Vagina (tissue), 2 donors: ENCODE results near the gene SDF2L1. TPM values are rescaled to one million over a fixed set of nuclear protein-coding genes. Genes with fewer than 3 reads are reported as not detected.
"Not testable (repeated sequence)": the region's sequence is repeated elsewhere in the genome, so short reads cannot be mapped to it uniquely, and the experiment has no call there.

Experiments
- DNase-seq, 2 donors: peaks; one replicate each; pipeline ENCODE4 v3.0.0-alpha.2; 2017; ENCODE audit errors: extremely low spot score in 2 of 2
- H3K27ac ChIP-seq: fragments of 200-600 bp; sonication (generic); one replicate; pipeline ENCODE4 v1.5.1; 2019
- H3K27me3 ChIP-seq: fragments of 200-600 bp; sonication (generic); one replicate; pipeline ENCODE4 v1.5.1; 2019
- H3K36me3 ChIP-seq, 2 donors: fragments of 200-600 bp; sonication (generic); one replicate each; pipeline ENCODE4 v1.5.1; 2017 to 2019
- H3K4me1 ChIP-seq: fragments of 200-600 bp; sonication (generic); one replicate; pipeline ENCODE4 v1.5.1; 2019
- H3K4me3 ChIP-seq, 2 donors: fragments of 200-600 bp; sonication (generic); 1 replicate in 1 of 2; 2 replicates in 1 of 2; pipeline ENCODE4 v1.5.1; 2016 to 2019
- H3K9me3 ChIP-seq: fragments of 200-600 bp; sonication (generic); one replicate; pipeline ENCODE4 v1.5.1; 2019
- POLR2A ChIP-seq, 2 donors: fragments of 450-650 bp; IDR thresholded peaks; one replicate each; pipeline ENCODE4 v1.6.1; 2017; ENCODE audit warnings: antibody characterized with exemption in 2 of 2, mild to moderate bottlenecking in 2 of 2, moderate library complexity in 2 of 2
- POLR2AphosphoS5 ChIP-seq, 2 donors: sonication (generic); formaldehyde crosslinking; IDR thresholded peaks; one replicate each; pipeline ENCODE4 v1.9.0; 2017; ENCODE audit warnings: antibody characterized with exemption in 2 of 2, mild to moderate bottlenecking in 2 of 2, low read depth in 1 of 2; ENCODE audit not compliant: insufficient read depth in 1 of 2
- intact Hi-C: fragments of 100-400 bp; cut with DNase I; formaldehyde crosslinking; loops from one replicate; pipeline ENCODE4 v1.15.1; 2023
- total RNA-seq: library from RNA; depleted of rRNA; stranded (reverse); fragments of >200 nt; gene quantifications from one replicate; pipeline ENCODE4 v1.2.3, GENCODE V29; 2016
- TF ChIP-seq, protein P1 (sequence below), 3 experiments: fragments of 450-650 bp in 2 of 3; fragments of 200-600 bp in 1 of 3; sonication (generic) in 1 of 3; IDR thresholded peaks; one replicate each; pipeline ENCODE4 v1.5.1; 2017 to 2019; ENCODE audit warnings: antibody characterized with exemption in 3 of 3, mild to moderate bottlenecking in 2 of 3, moderate library complexity in 2 of 3

The SDF2L1 gene, protein sequence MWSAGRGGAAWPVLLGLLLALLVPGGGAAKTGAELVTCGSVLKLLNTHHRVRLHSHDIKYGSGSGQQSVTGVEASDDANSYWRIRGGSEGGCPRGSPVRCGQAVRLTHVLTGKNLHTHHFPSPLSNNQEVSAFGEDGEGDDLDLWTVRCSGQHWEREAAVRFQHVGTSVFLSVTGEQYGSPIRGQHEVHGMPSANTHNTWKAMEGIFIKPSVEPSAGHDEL
- total RNA-seq = 33.9 TPM

DNA sequence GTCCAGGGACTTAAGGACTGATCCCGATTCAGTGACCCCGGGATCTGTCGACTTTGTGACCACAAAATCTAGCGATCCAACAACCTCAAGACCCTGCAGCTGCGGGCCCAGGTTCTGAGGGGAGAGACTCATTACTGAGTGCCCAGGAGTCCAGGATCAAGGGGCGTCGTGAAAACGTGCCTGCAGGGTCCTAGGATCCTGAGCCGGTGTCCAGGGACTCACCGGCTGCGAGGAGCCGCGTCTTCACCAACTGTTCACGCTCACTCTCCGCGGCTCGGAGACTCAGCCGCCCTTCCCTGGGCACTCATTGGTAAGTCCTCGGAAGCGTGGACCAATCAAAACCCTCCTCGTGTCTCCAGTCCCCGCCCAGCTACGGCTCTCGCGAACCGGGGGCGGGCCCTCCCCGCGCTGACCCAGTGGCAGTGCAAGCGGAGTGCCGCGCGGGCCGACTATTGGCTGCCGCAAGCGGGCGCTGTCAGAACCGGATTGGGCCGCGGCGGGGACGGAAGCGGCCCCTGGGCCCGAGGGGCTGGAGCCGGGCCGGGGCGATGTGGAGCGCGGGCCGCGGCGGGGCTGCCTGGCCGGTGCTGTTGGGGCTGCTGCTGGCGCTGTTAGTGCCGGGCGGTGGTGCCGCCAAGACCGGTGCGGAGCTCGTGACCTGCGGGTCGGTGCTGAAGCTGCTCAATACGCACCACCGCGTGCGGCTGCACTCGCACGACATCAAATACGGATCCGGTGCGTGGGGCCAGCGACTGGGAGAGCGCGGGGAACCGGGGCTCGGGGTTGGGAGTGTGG is at the start of gene SDF2L1:
Gene SDF2L1 (plus strand): TSS at position 514 of the 795 bp plus-strand sequence. CDS start 35 bp downstream, at position 549.
- H3K4me3 ChIP-seq = peak within 1 kb of the TSS; percentile 80 to 85
- H3K27me3 ChIP-seq = no peaks in the 10 kb centered on the region
- peak in 1 of 2 donors; percentile 99 for DNase-seq
- TF ChIP-seq, protein P1, sequence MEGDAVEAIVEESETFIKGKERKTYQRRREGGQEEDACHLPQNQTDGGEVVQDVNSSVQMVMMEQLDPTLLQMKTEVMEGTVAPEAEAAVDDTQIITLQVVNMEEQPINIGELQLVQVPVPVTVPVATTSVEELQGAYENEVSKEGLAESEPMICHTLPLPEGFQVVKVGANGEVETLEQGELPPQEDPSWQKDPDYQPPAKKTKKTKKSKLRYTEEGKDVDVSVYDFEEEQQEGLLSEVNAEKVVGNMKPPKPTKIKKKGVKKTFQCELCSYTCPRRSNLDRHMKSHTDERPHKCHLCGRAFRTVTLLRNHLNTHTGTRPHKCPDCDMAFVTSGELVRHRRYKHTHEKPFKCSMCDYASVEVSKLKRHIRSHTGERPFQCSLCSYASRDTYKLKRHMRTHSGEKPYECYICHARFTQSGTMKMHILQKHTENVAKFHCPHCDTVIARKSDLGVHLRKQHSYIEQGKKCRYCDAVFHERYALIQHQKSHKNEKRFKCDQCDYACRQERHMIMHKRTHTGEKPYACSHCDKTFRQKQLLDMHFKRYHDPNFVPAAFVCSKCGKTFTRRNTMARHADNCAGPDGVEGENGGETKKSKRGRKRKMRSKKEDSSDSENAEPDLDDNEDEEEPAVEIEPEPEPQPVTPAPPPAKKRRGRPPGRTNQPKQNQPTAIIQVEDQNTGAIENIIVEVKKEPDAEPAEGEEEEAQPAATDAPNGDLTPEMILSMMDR (IDR thresholded peaks at IDR 0.05) = peak in 1 of 3 experiments; percentile 9
- peak; percentile 61 to 78 for TF ChIP-seq POLR2AphosphoS5 (IDR thresholded peaks at IDR 0.05; ENCODE audit: insufficient read depth in 1 of 2, low read depth in 1 of 2)
- peak in 1 of 2 donors; percentile 2 for TF ChIP-seq POLR2A (IDR thresholded peaks at IDR 0.05)
- no peaks in the 10 kb centered on the region for H3K36me3 ChIP-seq
- peak within 1 kb of the TSS; percentile 15 for H3K27ac ChIP-seq
- no peaks in the 10 kb centered on the region for H3K9me3 ChIP-seq
- intact Hi-C loops = no loop called here
- peaks cover 29% of the 10 kb centered on the region for H3K4me1 ChIP-seq

DNA sequence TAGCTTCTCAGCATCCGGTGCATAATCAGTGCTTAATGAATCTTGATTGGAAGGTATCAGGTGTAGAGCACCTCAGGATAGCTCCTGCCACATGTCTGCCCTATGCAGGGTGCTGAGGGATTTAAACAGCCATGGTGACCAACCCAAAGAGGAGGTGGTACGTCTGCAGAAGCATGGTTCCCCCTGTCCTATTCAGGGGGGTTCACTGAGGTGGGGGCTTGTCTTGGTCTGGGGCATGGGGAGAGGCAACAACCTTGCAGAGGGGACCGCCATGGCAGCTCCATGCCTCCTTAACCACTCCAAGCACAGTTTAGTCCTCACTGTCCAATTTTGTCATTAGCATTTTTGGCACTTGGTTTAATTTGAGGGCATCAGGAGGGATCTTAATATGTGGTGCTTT is 49.7 kb upstream of the SDF2L1 start:
- no peak overlapping the region for H3K27ac ChIP-seq
- peaks cover 46% of the 10 kb centered on the region for H3K4me1 ChIP-seq
- H3K9me3 ChIP-seq = no peaks in the 10 kb centered on the region
- intact Hi-C loops = no loop called here
- TF ChIP-seq POLR2AphosphoS5 (IDR thresholded peaks at IDR 0.05; ENCODE audit: insufficient read depth in 1 of 2, low read depth in 1 of 2) (no peak), POLR2A (IDR thresholded peaks at IDR 0.05) (no peak)
- DNase-seq = no peak
- no peak overlapping the region for H3K4me3 ChIP-seq
- H3K36me3 ChIP-seq = peaks cover 0 to 15% of the 10 kb centered on the region in 2 donors
- H3K27me3 ChIP-seq = no peaks in the 10 kb centered on the region

DNA sequence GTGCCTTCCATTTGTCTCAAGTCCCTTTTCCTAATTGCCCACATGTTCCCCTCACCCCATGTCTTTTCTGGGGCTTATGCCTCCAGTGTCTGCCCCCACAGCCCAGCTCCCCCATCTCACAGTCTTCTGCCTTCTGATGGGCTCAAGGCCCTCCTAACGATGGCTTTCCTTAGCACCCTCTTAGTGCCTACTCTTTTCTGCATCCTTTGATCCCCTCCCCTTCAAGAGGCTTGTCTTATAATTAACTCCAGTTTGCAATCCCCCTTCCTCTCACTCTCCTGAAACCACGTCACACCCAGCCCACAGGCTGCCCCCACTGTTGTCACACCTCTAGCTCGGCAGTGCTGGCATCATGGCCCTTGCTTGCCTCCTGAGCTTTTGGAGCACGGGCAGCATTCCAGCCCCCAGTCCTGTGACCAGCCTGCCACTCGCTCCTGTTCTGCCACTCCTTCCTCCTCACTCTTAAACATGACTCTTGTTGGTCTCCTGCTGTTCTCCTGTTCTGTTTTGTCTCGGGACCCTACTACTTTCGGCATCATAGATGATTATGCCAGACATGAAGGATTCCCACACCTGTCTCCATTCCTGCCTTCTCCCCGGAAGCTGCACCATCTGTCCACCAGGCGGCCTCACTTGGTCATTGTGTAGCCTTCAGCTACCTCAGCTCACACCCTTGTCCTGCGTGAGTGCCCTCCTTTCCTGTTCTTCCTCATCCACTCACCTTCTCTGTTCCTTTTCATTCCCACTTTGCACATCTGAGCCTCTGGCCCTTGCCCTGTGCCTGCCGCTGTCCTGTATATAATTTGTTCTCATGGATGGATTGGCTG is 48.5 kb upstream of the SDF2L1 start:
- Histone ChIP-seq H3K4me1 (peaks cover 37% of the 10 kb centered on the region), H3K36me3 (peaks cover 0 to 15% of the 10 kb centered on the region in 2 donors), H3K9me3 (no peaks in the 10 kb centered on the region), H3K27ac (no peak overlapping the region), H3K4me3 (no peak overlapping the region), H3K27me3 (no peaks in the 10 kb centered on the region)
- intact Hi-C loops = no loop called here
- DNase-seq = no peak
- TF ChIP-seq POLR2A (IDR thresholded peaks at IDR 0.05) (no peak), POLR2AphosphoS5 (IDR thresholded peaks at IDR 0.05; ENCODE audit: insufficient read depth in 1 of 2, low read depth in 1 of 2) (no peak)
- TF ChIP-seq, protein P1 (IDR thresholded peaks at IDR 0.05) = no peak

DNA sequence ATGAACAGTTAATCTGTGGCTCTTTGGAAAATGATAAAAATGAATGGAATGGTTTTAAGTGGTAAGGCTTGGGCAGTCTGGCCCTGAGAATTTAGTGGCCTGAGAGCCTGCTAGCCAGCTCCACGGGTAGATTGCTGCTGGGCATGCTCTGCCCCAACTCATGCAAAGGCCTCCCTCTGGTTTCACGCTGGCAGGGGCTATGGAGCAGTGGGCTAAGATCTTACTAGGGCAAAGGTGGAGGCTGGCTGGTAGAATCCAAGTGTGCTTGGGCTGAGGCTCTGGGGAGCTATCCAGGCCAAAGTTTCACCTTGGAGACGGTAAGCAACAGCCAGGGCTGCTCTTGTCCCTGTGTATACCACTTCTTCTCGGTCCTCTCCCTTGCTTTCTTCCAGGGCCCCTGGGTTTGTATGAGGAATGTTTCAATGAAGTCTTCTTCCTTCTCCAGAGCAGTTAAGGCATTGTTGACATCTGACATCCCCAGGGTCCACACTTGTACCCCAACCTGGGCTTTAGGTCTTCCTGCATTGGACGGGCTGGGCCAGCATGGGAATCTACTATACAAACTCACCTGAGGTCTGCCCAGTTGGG is 47.1 kb upstream of the SDF2L1 start:
- no peak overlapping the region for H3K4me3 ChIP-seq
- no peak overlapping the region for H3K27ac ChIP-seq
- no peaks in the 10 kb centered on the region for H3K9me3 ChIP-seq
- peaks cover 0 to 15% of the 10 kb centered on the region in 2 donors for H3K36me3 ChIP-seq
- intact Hi-C loops = no loop called here
- DNase-seq = no peak
- peaks cover 36% of the 10 kb centered on the region for H3K4me1 ChIP-seq
- no peaks in the 10 kb centered on the region for H3K27me3 ChIP-seq
- TF ChIP-seq POLR2AphosphoS5 (IDR thresholded peaks at IDR 0.05; ENCODE audit: insufficient read depth in 1 of 2, low read depth in 1 of 2) = no peak
- TF ChIP-seq, protein P1 (IDR thresholded peaks at IDR 0.05) = no peak
- no peak for TF ChIP-seq POLR2A (IDR thresholded peaks at IDR 0.05)

DNA sequence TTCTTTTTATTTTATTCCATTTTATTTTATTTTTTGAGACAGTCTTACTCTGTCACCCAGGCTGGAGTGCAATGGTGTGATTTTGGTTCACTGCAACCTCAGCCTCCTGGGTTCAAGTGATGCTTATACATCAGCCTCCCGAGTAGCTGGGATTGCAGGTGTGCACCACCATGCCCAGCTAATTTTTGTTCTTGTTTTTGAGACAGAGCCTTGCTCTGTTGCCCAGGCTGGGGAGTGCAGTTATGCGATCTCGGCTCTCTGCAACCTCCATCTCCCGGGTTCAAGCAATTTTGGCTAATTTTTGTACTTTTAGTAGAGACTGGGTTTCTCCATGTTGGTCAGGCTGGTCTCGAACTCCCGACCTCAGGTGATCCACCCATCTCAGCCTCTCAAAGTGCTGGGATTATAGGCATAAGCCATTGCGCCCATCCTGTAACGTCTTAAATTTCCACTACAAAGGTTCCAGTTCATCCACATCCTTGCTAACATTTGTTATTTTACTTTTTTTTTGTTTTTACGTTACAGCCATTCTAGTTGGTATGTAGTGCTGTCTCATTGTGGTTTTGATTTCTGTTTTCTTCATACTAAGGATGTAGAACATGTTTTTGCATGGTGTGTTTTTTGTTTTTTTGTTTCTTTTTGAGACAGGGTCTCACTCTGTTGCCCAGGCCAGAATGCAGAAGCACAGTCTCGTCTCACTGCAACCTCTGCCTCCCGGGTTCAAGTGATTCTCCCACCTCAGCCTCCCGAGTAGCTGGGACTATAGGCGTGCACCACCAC is 45.6 kb upstream of the SDF2L1 start:
- H3K4me3 ChIP-seq, H3K27ac ChIP-seq, H3K27me3 ChIP-seq, intact Hi-C loops, H3K9me3 ChIP-seq, DNase-seq: not testable (repeated sequence)
- peaks cover 0 to 15% of the 10 kb centered on the region in 2 donors for H3K36me3 ChIP-seq
- peaks cover 21% of the 10 kb centered on the region for H3K4me1 ChIP-seq
